Adrenal gland (tissue), 5 donors: ENCODE data around the gene KIF5A.

ENCODE experiments used
- CTCF ChIP-seq, 6 experiments: fragments of 450-650 bp in 4 of 6; fragments of 200-600 bp in 2 of 6; sonication (generic) in 1 of 6; IDR thresholded peaks; 1 replicate in 5 of 6; 2 replicates in 1 of 6; pipeline versions ENCODE4 v1.5.1 to v1.8.0; 2016 to 2021; ENCODE audit warnings: antibody characterized with exemption in 6 of 6, mild to moderate bottlenecking in 2 of 6, moderate library complexity in 1 of 6
- POLR2A ChIP-seq, 2 donors: fragments of 450-650 bp; IDR thresholded peaks; one replicate each; pipeline ENCODE4 v1.6.1; 2017; ENCODE audit warnings: antibody characterized with exemption in 2 of 2, mild to moderate bottlenecking in 2 of 2, moderate library complexity in 1 of 2
- donor health status: DM: no; HTN: no; CAD: no.

GRCh38 chr12:57626921-57627445 lies 77.1 kb downstream of the KIF5A start:
- no peak for TF ChIP-seq POLR2A (IDR thresholded peaks at IDR 0.05)
- no peak for TF ChIP-seq CTCF (IDR thresholded peaks at IDR 0.05)
